Osteocyte (in vitro differentiated cells): ENCODE measurements around the gene CD200R1L. TPM values are rescaled to one million over a fixed set of nuclear protein-coding genes. Genes with fewer than 3 reads are reported as not detected.
"Not testable (repeated sequence)": the region's sequence is repeated elsewhere in the genome, so short reads cannot be mapped to it uniquely, and the experiment has no call there.

Experiments
- DNase-seq: peaks from one replicate; pipeline ENCODE4 v3.0.0; 2021; ENCODE audit warnings: mixed read lengths; ENCODE audit not compliant: unreplicated experiment; ENCODE audit errors: extremely low spot score
- H3K27ac Mint-ChIP-seq: one replicate; pipeline ENCODE4 v1.8.0; 2021; ENCODE audit warnings: mild to moderate bottlenecking, mixed read lengths; ENCODE audit not compliant: unreplicated experiment
- H3K27me3 Mint-ChIP-seq: one replicate; pipeline ENCODE4 v1.8.0; 2021; ENCODE audit warnings: mixed read lengths; ENCODE audit not compliant: unreplicated experiment
- H3K36me3 Mint-ChIP-seq: one replicate; pipeline ENCODE4 v1.8.0; 2021; ENCODE audit warnings: mixed read lengths; ENCODE audit not compliant: unreplicated experiment
- H3K4me1 Mint-ChIP-seq: one replicate; pipeline ENCODE4 v1.8.0; 2021; ENCODE audit warnings: mixed read lengths; ENCODE audit not compliant: unreplicated experiment
- H3K4me3 Mint-ChIP-seq: one replicate; pipeline ENCODE4 v1.8.0; 2021; ENCODE audit warnings: mild to moderate bottlenecking, moderate library complexity, mixed read lengths; ENCODE audit not compliant: unreplicated experiment
- H3K9me3 Mint-ChIP-seq: one replicate; pipeline ENCODE4 v1.8.0; 2021; ENCODE audit warnings: mixed read lengths; ENCODE audit not compliant: unreplicated experiment
- total RNA-seq: library from RNA; stranded (reverse); gene quantifications from 2 replicates; pipeline ENCODE4 v1.2.1, GENCODE V29; 2021
- TF ChIP-seq, protein P1 (sequence below): fragments of 200-600 bp; sonication (generic); IDR thresholded peaks from 2 replicates; pipeline ENCODE4 v1.5.0; 2021; ENCODE audit warnings: antibody characterized with exemption, mild to moderate bottlenecking, moderate library complexity

Gene CD200R1L
- total RNA-seq, 1 donor from 2014 or later = not detected

GRCh38 chr3:112855883-112856282 is 9.2 kb upstream of the CD200R1L start:
- peaks cover 11% of the 10 kb centered on the region for H3K27me3 Mint-ChIP-seq
- H3K4me3 Mint-ChIP-seq = no peak overlapping the region
- H3K9me3 Mint-ChIP-seq = peaks cover 31% of the 10 kb centered on the region
- TF ChIP-seq, protein P1, sequence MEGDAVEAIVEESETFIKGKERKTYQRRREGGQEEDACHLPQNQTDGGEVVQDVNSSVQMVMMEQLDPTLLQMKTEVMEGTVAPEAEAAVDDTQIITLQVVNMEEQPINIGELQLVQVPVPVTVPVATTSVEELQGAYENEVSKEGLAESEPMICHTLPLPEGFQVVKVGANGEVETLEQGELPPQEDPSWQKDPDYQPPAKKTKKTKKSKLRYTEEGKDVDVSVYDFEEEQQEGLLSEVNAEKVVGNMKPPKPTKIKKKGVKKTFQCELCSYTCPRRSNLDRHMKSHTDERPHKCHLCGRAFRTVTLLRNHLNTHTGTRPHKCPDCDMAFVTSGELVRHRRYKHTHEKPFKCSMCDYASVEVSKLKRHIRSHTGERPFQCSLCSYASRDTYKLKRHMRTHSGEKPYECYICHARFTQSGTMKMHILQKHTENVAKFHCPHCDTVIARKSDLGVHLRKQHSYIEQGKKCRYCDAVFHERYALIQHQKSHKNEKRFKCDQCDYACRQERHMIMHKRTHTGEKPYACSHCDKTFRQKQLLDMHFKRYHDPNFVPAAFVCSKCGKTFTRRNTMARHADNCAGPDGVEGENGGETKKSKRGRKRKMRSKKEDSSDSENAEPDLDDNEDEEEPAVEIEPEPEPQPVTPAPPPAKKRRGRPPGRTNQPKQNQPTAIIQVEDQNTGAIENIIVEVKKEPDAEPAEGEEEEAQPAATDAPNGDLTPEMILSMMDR = no peak
- no peak overlapping the region for H3K27ac Mint-ChIP-seq
- H3K36me3 Mint-ChIP-seq = no peaks in the 10 kb centered on the region
- H3K4me1 Mint-ChIP-seq = no peaks in the 10 kb centered on the region
- no peak for DNase-seq

DNA sequence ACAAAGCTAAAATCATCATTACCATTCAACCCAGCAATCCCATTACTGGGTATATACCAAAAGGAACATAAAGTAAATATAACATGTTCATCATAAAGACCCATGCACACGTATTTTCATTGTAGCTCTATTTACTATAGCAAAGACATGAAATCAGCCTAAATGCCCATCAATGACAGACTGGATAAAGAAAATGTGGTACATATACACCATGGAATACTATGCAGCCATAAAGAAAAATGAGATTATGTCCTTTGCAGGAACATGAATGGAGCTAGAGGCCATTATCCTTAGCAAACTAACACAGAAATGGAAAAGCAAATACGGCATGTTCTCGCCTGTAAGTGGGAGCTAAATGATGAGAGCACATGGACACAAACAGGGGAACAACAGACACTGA is 8.4 kb upstream of the CD200R1L start:
- not testable (repeated sequence) for H3K4me1 Mint-ChIP-seq, DNase-seq, H3K4me3 Mint-ChIP-seq, H3K27ac Mint-ChIP-seq, H3K36me3 Mint-ChIP-seq
- Mint-ChIP-seq H3K27me3 (peaks cover 11% of the 10 kb centered on the region), H3K9me3 (peaks cover 39% of the 10 kb centered on the region)

DNA sequence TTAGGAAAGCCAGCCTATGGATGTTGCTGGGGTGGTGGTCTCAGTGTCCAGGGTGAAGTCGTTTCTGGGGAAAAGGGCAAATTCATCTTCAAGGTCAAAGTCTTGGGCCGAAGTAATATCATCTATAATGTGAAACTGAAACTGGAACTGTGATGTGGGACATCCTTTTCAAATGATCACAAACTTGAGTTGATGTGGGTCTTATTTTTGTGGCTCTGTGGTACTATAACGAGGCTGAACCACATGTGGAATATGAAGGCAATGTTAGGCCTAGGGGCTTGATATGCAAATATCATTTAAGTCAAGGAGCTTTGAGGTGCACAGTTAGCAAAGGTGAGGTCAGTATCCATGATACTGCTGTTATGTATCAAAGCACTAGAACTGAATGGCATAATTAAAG is 1.5 kb upstream of the CD200R1L start:
- Mint-ChIP-seq H3K4me3 (no peak overlapping the region), H3K27ac (no peak overlapping the region), H3K27me3 (peaks cover 18% of the 10 kb centered on the region), H3K9me3 (peaks cover 25% of the 10 kb centered on the region), H3K4me1 (no peaks in the 10 kb centered on the region), H3K36me3 (no peaks in the 10 kb centered on the region)
- TF ChIP-seq, protein P1 = no peak
- no peak for DNase-seq

DNA sequence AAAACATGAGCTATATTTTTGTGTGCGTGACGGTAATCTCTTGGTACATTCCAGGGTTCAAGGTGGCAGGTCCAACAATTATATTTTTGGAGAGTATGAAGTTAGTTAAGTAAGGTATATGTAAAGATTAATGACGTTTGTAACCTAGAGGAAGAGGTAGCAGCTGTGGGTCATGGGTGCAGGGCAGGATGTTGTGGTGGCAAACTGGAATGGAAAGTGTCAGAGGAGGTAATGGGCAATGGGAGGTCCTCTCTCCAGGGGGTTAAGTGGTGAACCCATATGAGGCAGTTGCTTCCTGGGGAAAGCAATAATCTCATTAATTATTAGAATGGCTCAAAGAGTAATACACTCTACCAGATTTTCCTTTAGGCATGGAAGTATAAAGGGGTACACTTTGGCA is 1.0 kb upstream of the CD200R1L start:
- Mint-ChIP-seq H3K9me3 (peaks cover 30% of the 10 kb centered on the region), H3K4me1 (no peaks in the 10 kb centered on the region), H3K27me3 (peaks cover 18% of the 10 kb centered on the region), H3K36me3 (no peaks in the 10 kb centered on the region), H3K4me3 (no peak overlapping the region), H3K27ac (no peak overlapping the region)
- DNase-seq = no peak
- TF ChIP-seq, protein P1 = no peak

GRCh38 chr3:112845772-112846171 is 892 bp downstream of the CD200R1L start:
- H3K4me3 Mint-ChIP-seq = no peak overlapping the region
- no peak for DNase-seq
- peaks cover 17% of the 10 kb centered on the region for H3K9me3 Mint-ChIP-seq
- no peak overlapping the region for H3K27ac Mint-ChIP-seq
- peaks cover 2% of the 10 kb centered on the region for H3K36me3 Mint-ChIP-seq
- TF ChIP-seq, protein P1 = no peak
- H3K27me3 Mint-ChIP-seq = peaks cover 10% of the 10 kb centered on the region
- no peaks in the 10 kb centered on the region for H3K4me1 Mint-ChIP-seq

- Mint-ChIP-seq H3K27ac (no peak overlapping the region), H3K4me1 (no peaks in the 10 kb centered on the region), H3K27me3 (peaks cover 13% of the 10 kb centered on the region), H3K36me3 (no peaks in the 10 kb centered on the region), H3K9me3 (no peaks in the 10 kb centered on the region), H3K4me3 (no peak overlapping the region)
- TF ChIP-seq, protein P1 = no peak
- no peak for DNase-seq
Observed at GRCh38 chr3:112829046-112829445, 17.6 kb downstream of the CD200R1L start.
